Neural cell (in vitro differentiated cells): Measurements from ENCODE around the gene PTOV1.

Source experiments
- EZH2 ChIP-seq: fragments of 200-600, 300-800 bp; shearing (Covaris generic), sonication (generic); IDR thresholded peaks from 2 replicates; pipeline ENCODE4 v1.6.1; 2014; ENCODE audit warnings: antibody characterized with exemption, low read length, borderline replicate concordance, mild to moderate bottlenecking; ENCODE audit not compliant: insufficient read depth, poor library complexity, severe bottlenecking
- MXI1 ChIP-seq: fragments of 450-650 bp; conservative IDR thresholded peaks from 2 replicates; pipeline ENCODE4 v1.6.1; 2014; ENCODE audit warnings: antibody characterized with exemption, mild to moderate bottlenecking; ENCODE audit not compliant: poor library complexity, severe bottlenecking
- REST ChIP-seq: IDR thresholded peaks from 2 replicates; pipeline ENCODE4 v1.6.1; 2012; ENCODE audit warnings: borderline replicate concordance
- SMC3 ChIP-seq: fragments of 450-650 bp; conservative IDR thresholded peaks from 2 replicates; pipeline ENCODE4 v1.6.1; 2014; ENCODE audit warnings: antibody characterized with exemption, mild to moderate bottlenecking, moderate library complexity; ENCODE audit not compliant: poor library complexity
- TF ChIP-seq, protein P1 (sequence below): fragments of 450-650 bp; IDR thresholded peaks from 2 replicates; pipeline ENCODE4 v1.5.1; 2014; ENCODE audit warnings: antibody characterized with exemption, mild to moderate bottlenecking, moderate library complexity; ENCODE audit not compliant: poor library complexity, severe bottlenecking

DNA sequence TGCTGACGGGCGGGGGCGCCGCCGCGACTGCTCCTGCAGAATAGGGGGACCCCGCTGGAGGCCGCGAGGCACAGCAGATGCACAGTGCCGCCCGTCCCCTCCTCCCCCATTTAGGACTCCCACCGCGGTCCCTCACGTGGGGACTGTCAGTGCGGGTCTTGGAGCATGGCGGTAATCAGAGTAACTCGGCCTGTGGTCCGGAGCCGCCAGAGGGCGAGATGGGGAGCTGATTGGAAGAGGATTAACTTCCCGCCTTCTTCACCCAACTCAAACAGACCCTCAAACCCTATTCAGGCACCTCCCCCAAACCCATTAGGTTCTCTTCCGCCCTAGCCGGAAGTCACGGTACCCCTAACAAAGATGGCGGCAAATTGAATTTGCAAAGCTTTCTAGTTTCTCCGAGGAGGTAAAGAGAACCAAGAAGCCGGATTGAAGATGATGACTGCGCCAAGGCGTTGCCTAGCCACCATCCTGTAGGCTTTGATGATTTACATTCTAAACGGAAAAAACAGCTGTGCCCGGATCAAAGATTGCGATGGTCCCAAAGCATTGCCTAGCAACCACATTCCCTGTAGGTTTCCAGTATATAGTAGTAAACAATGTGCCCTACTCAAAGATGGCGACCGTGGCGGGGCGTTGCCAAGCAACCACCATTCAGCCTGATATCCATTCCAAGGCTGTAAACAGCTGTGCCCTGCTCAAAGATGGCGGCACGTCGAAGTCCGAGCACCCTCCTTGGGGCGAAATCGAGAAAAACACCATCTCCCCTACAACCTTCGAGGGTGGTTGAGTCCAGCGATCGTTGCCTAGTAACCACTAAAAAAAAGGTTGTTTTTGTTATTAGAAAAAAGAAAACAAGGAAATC is 37.7 kb upstream of the PTOV1 start, which contains the start of gene FUZ:
- TF ChIP-seq EZH2 (no peak), REST (peak; percentile 79), MXI1 (peak; percentile 85), SMC3 (peak; percentile 66)
- TF ChIP-seq, protein P1, sequence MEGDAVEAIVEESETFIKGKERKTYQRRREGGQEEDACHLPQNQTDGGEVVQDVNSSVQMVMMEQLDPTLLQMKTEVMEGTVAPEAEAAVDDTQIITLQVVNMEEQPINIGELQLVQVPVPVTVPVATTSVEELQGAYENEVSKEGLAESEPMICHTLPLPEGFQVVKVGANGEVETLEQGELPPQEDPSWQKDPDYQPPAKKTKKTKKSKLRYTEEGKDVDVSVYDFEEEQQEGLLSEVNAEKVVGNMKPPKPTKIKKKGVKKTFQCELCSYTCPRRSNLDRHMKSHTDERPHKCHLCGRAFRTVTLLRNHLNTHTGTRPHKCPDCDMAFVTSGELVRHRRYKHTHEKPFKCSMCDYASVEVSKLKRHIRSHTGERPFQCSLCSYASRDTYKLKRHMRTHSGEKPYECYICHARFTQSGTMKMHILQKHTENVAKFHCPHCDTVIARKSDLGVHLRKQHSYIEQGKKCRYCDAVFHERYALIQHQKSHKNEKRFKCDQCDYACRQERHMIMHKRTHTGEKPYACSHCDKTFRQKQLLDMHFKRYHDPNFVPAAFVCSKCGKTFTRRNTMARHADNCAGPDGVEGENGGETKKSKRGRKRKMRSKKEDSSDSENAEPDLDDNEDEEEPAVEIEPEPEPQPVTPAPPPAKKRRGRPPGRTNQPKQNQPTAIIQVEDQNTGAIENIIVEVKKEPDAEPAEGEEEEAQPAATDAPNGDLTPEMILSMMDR: peak; percentile 63
